K562 (cell line): Measurements from ENCODE around the gene FAM89B.

ENCODE experiments used
- CHD4 ChIP-seq: fragments of 200-600 bp; sonication (generic); IDR thresholded peaks from 3 replicates; pipeline ENCODE4 v1.6.1; 2012; ENCODE audit warnings: low read depth, mild to moderate bottlenecking, mixed read lengths, low read length, inconsistent platforms; ENCODE audit not compliant: insufficient read depth, insufficient replicate concordance, poor library complexity, severe bottlenecking
- TEAD4 ChIP-seq, 2 experiments: sonication (generic) in 1 of 2; formaldehyde crosslinking in 1 of 2; IDR thresholded peaks; 2 replicates each; pipeline versions ENCODE4 v1.6.1 to v1.8.0; 2012 to 2022; ENCODE audit warnings: borderline replicate concordance in 1 of 2, inconsistent platforms in 1 of 2, low read length in 1 of 2, mild to moderate bottlenecking in 1 of 2, missing genetic modification reagents in 1 of 2
- TF ChIP-seq, protein P1 (sequence below): sonication (generic); formaldehyde crosslinking; IDR thresholded peaks from 2 replicates; pipeline ENCODE4 v1.8.0; 2022; ENCODE audit warnings: mild to moderate bottlenecking, missing genetic modification reagents, borderline replicate concordance
- TF ChIP-seq, protein P2 (sequence below): fragments of 250-450 bp; sonication (Bioruptor Pico); IDR thresholded peaks from 2 replicates; pipeline ENCODE4 v1.5.0; 2020; ENCODE audit warnings: mild to moderate bottlenecking

- TF ChIP-seq TEAD4 (IDR thresholded peaks at IDR 0.05; ENCODE audit: low read length) = no peak
- TF ChIP-seq TEAD4 (CRISPR knock-in tag; IDR thresholded peaks at IDR 0.05; ENCODE audit: borderline replicate concordance) = no peak
- no peak for TF ChIP-seq CHD4
- TF ChIP-seq, protein P1, sequence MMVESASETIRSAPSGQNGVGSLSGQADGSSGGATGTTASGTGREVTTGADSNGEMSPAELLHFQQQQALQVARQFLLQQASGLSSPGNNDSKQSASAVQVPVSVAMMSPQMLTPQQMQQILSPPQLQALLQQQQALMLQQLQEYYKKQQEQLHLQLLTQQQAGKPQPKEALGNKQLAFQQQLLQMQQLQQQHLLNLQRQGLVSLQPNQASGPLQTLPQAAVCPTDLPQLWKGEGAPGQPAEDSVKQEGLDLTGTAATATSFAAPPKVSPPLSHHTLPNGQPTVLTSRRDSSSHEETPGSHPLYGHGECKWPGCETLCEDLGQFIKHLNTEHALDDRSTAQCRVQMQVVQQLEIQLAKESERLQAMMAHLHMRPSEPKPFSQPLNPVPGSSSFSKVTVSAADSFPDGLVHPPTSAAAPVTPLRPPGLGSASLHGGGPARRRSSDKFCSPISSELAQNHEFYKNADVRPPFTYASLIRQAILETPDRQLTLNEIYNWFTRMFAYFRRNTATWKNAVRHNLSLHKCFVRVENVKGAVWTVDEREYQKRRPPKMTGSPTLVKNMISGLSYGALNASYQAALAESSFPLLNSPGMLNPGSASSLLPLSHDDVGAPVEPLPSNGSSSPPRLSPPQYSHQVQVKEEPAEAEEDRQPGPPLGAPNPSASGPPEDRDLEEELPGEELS (CRISPR knock-in tag) = no peak
- TF ChIP-seq, protein P2, sequence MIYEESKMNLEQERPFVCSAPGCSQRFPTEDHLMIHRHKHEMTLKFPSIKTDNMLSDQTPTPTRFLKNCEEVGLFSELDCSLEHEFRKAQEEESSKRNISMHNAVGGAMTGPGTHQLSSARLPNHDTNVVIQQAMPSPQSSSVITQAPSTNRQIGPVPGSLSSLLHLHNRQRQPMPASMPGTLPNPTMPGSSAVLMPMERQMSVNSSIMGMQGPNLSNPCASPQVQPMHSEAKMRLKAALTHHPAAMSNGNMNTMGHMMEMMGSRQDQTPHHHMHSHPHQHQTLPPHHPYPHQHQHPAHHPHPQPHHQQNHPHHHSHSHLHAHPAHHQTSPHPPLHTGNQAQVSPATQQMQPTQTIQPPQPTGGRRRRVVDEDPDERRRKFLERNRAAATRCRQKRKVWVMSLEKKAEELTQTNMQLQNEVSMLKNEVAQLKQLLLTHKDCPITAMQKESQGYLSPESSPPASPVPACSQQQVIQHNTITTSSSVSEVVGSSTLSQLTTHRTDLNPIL (CRISPR knock-in tag) = no peak
Measured at GRCh38 chr11:65579291-65579690, 7.0 kb downstream of the FAM89B start.
